SK-N-MC (cell line): ENCODE measurements around the gene WASL.

Experiments used
- DNase-seq: peaks from one replicate; pipeline ENCODE4 v3.0.0-alpha.2; 2011; ENCODE audit warnings: low read depth, low spot score
- H3K27ac ChIP-seq: fragments of 200-600 bp; sonication (generic); 2 replicates; pipeline ENCODE4 v1.5.1; 2016; ENCODE audit warnings: mixed run types
- H3K36me3 ChIP-seq: fragments of 200-600 bp; sonication (generic); 2 replicates; pipeline ENCODE4 v1.6.1; 2017; ENCODE audit warnings: antibody characterized with exemption, low read length, mixed read lengths; ENCODE audit not compliant: insufficient read depth
- H3K4me3 ChIP-seq: fragments of 200-600 bp; sonication (generic); 2 replicates; pipeline ENCODE4 v1.5.1; 2016
- H3K9ac ChIP-seq: fragments of 200-600 bp; sonication (generic); 2 replicates; pipeline ENCODE4 v1.8.0; 2017; ENCODE audit warnings: mixed run types, mixed read lengths; ENCODE audit not compliant: insufficient read length
- H3K9me3 ChIP-seq: fragments of 200-600 bp; sonication (generic); 2 replicates; pipeline ENCODE4 v1.6.1; 2017; ENCODE audit warnings: low read depth, mild to moderate bottlenecking, antibody characterized with exemption, low read length, moderate library complexity, mixed read lengths
- EZH2 ChIP-seq: fragments of 200-600 bp; sonication (generic); IDR thresholded peaks from one replicate; pipeline ENCODE4 v1.6.1; 2017; ENCODE audit warnings: antibody characterized with exemption
- FOXP2 ChIP-seq: optimal IDR thresholded peaks from 2 replicates; pipeline ENCODE3; 2011; ENCODE audit warnings: mild to moderate bottlenecking, moderate library complexity; ENCODE audit not compliant: insufficient read depth; ENCODE audit errors: extremely low read length, control extremely low read depth
- POLR2AphosphoS5 ChIP-seq: IDR thresholded peaks from 2 replicates; pipeline ENCODE4 v1.6.1; 2012; ENCODE audit warnings: mild to moderate bottlenecking, low read depth, low read length, borderline replicate concordance

The WASL gene

DNA sequence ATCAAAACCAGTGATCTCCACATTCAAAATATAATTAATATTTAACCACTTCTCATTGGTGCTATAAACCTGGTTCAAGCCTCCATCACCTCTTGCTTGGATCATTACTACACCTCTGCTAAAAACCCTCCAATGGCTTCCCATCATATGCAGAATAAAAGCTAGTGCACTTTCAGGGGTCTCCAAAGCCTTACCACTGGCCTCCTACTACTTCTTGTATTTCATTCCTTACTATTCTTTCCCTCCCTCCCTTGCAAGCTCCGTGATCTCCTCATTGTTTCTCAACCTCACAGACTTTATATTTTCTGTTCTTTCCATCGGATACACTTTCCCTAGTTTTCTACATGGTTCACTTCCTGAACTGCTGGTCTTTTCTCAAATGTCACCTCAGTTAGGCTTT lies 61.6 kb downstream of the WASL start:
- no peak overlapping the region for H3K9ac ChIP-seq
- H3K36me3 ChIP-seq: peaks cover 55% of the 10 kb centered on the region

DNA sequence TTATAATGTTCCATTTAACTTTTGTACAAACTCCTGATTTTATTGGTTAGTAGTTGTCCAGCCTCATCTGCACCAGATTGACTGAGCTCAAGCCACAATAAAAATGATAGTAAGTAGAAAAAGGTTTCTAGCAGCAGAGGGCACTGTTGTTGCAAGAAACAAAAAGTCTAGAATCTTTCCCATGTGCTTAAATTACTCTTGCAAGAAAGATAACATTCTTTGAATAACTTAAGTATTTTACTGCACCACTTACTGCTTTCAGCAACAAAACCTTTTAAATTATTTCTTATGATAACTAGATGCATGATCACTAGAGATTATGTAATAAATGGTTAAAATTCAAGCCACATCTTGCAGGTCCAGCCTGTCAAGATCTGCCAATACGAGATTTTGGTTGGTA lies 66.1 kb downstream of the WASL start:
- peaks cover 39% of the 10 kb centered on the region for H3K36me3 ChIP-seq

More for the DNA sequence above, 61.6 kb downstream of the WASL start:
- Histone ChIP-seq H3K27ac (no peak overlapping the region), H3K4me3 (no peak overlapping the region), H3K9me3 (no peaks in the 10 kb centered on the region)
- DNase-seq: no peak
- TF ChIP-seq EZH2 (no peak), FOXP2 (no peak), POLR2AphosphoS5 (no peak)

DNA sequence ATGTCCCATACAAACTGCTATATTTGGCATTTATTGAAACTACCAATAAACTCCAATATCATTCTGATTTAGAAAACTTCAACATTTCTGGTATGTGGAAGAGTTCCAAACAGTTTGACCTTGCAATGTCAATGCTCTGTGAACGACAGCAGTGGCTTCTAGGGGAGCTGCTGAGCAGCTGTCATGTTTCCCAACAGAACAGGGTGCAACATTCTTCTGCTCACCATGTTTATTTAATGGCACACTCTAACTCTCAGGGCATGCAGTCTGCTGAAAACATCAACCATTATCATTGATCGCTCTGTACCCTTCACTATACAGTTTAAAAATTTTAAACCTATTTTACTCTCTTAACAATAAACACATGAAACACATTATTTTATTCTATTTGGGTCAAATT lies 67.2 kb downstream of the WASL start:
- H3K9ac ChIP-seq: no peak overlapping the region
- peaks cover 39% of the 10 kb centered on the region for H3K36me3 ChIP-seq
- DNase-seq: no peak
- TF ChIP-seq FOXP2: no peak
- no peak for TF ChIP-seq EZH2
- TF ChIP-seq POLR2AphosphoS5: no peak
- no peak overlapping the region for H3K27ac ChIP-seq
- H3K9me3 ChIP-seq: no peaks in the 10 kb centered on the region
- no peak overlapping the region for H3K4me3 ChIP-seq

More for the DNA sequence above, 66.1 kb downstream of the WASL start:
- Histone ChIP-seq H3K27ac (peak overlapping the region; percentile 52; the same call in 1 of the 2 replicates), H3K9ac (no peak overlapping the region), H3K9me3 (no peaks in the 10 kb centered on the region), H3K4me3 (0 out of 2 replicates have a peak overlapping the region, but pooled peaks have one; percentile 1)
- TF ChIP-seq POLR2AphosphoS5 (no peak), EZH2 (no peak), FOXP2 (no peak)
- DNase-seq: peak; percentile 35

DNA sequence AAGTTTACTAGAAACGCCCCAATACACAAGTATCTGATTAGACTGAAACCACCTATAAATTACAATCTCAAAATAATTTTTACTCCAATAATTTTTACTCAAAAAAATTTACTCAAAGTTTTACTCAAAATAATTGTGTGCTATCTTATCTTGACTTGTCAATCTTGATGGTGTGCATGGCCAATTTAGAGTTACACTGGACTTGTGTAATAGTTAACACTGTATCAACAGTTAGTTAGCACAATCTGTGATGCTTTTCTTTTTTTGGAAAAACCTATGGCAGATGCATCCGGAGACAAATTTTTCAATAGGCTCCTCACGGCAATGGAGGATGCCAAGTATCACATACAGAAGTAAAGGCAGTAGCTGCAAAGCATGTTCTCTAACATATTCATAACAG lies 68.2 kb downstream of the WASL start:
- H3K36me3 ChIP-seq: peaks cover 39% of the 10 kb centered on the region
- no peak overlapping the region for H3K4me3 ChIP-seq
- DNase-seq: no peak
- no peak overlapping the region for H3K27ac ChIP-seq
- H3K9ac ChIP-seq: no peak overlapping the region
- no peaks in the 10 kb centered on the region for H3K9me3 ChIP-seq
- TF ChIP-seq FOXP2 (no peak), POLR2AphosphoS5 (no peak), EZH2 (no peak)

DNA sequence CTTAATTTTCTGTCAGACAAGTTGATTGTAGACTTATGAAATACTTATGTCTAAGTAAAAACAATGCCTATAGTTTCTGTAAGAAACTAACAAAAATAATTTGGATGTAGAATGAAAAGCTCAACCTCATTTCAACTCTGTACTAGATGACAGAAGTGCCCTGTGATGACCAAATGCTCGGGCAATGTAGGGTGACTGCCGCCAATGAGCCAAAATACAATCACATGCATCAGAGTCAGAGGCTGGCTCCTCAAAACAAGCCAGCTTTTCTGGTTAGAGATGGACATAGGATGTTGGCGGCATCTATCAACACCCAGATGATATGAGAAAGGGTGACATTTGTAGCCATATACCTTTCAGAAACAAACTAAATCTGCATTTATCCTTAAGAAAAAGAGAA lies 69.2 kb downstream of the WASL start:
- DNase-seq: no peak
- Histone ChIP-seq H3K9ac (no peak overlapping the region), H3K4me3 (no peak overlapping the region), H3K9me3 (no peaks in the 10 kb centered on the region), H3K36me3 (peaks cover 35% of the 10 kb centered on the region), H3K27ac (no peak overlapping the region)
- TF ChIP-seq POLR2AphosphoS5 (no peak), FOXP2 (no peak), EZH2 (no peak)

DNA sequence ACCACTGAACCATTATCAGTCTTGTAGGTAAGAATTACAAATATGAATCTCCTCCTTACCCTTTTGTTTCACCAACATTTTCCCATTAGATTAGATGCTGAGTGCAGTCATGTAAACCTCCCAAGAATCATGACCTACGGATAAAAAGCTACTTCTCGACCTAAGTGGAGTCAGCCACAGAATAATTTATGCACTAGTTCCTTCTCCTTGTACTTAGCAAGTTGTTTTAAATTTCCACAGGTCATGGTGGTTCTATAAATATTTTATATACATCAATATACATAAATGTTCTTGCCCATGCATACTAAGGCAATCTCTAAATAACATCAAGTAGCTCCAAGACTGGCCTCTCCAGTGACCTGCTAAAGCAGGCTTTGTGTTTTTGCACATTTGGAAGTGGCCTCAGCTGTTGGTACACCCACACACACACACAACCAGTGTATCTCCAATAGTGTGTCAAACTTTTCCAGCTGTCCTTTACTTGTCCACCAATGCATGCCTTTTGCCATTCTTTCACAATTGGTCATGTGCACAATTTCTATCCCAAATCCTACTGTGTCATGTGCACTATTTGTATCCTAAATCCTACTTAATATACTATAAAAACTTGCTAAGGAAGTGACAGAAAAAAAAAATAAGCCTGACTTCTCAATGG lies 71.6 kb downstream of the WASL start:
- DNase-seq: no peak
- Histone ChIP-seq H3K36me3 (peaks cover 23% of the 10 kb centered on the region), H3K4me3 (no peak overlapping the region), H3K27ac (no peak overlapping the region), H3K9me3 (no peaks in the 10 kb centered on the region), H3K9ac (no peak overlapping the region)
- no peak for TF ChIP-seq POLR2AphosphoS5
- TF ChIP-seq FOXP2: no peak
- no peak for TF ChIP-seq EZH2

DNA sequence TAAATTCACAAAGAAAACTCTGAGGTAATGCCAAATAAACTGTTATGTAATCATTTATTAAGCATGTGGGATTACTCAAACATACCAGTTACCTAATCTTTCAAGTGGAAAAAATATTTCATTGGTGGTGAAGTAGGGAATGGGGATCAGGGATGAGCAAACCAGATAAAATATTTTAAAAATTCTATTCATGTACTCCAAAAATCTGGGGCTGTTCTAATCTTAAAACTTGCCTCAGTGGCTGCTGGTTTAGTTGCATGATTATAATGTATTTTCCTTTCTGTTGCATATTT lies 73.7 kb downstream of the WASL start:
- Histone ChIP-seq H3K36me3 (0 out of 2 replicates have a peak, but pooled peaks cover 6% of the 10 kb centered on the region), H3K9me3 (no peaks in the 10 kb centered on the region)

DNA sequence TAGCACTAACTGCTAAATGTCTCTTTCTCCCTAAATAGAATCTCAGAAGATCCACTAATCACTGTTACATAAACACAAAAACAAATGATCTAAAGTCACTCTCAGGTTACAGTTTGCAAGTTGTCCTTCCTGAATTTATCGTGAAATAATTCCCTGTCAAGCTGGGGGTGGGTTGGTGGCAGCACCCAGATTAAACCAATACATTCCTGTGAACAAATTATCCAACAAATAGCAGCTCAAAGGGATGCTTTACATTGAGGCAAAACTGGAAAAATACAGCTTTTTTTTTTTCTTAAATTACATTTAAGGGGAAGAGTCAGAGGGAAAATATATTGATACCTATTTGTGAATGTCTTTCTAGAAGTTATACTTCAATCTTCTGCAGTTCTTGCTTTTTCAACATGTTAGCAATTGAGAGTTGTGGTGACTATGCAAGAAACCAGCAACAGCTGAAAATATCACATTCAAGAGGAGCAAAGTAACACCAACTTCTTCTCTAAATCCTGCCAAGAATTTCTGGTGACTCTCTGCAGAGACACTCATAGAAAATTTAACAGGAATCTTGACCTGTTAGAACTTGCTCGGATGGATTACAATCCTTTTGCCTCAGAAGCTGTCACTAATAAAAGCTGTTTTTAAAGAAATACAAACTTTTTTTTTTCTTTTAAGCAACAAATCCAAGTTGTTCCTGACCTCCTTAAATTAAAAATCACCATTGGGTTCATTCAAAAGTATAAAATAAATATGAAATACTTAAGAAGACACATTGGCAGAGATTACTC lies 74.2 kb downstream of the WASL start:
- 0 out of 2 replicates have a peak, but pooled peaks cover 3% of the 10 kb centered on the region for H3K36me3 ChIP-seq
- no peak for DNase-seq
- TF ChIP-seq FOXP2 (no peak), POLR2AphosphoS5 (no peak), EZH2 (no peak)
- peak overlapping the region; percentile 63 for H3K27ac ChIP-seq
- no peaks in the 10 kb centered on the region for H3K9me3 ChIP-seq
- no peak overlapping the region for H3K4me3 ChIP-seq
- H3K9ac ChIP-seq: no peak overlapping the region

More for the DNA sequence above, 73.7 kb downstream of the WASL start:
- TF ChIP-seq EZH2 (no peak), FOXP2 (no peak), POLR2AphosphoS5 (no peak)
- Histone ChIP-seq H3K4me3 (no peak overlapping the region), H3K9ac (no peak overlapping the region), H3K27ac (peak overlapping the region; percentile 63)
- DNase-seq: no peak
